A549 (cell line): ENCODE data around the gene PLCZ1. TPM values are rescaled to one million over a fixed set of nuclear protein-coding genes. Genes with fewer than 3 reads are reported as not detected.

ENCODE experiments used
- ATAC-seq, 2 experiments: fragments of 200-7000 bp in 1 of 2; fragments of >200 bp in 1 of 2; cut with Nextera tagmentation in 1 of 2; cut with Tn5 transposase in 1 of 2; 3 replicates each; pipeline versions ENCODE4 v1.8.0 to v1.9.1; 2018 to 2020; ENCODE audit warnings: mild to moderate bottlenecking in 1 of 2, moderate library complexity in 1 of 2
- CTCF ChIA-PET: fragments of 300-600 bp; sonication (Branson Sonifier 250); formaldehyde crosslinking; extraction: SDS; loops from one replicate; lab custom pipeline; 2021; ENCODE audit warnings: antibody characterized with exemption, inconsistent platforms; lab: Yijun Ruan, JAX
- POLR2A ChIA-PET: fragments of 350-600 bp; formaldehyde crosslinking; extraction: SDS; loops from one replicate; lab custom pipeline; 2021; ENCODE audit warnings: antibody characterized with exemption, inconsistent platforms; lab: Yijun Ruan, JAX
- DNase-seq, 2 experiments: peaks; one replicate each; pipeline versions ENCODE4 v3.0.0 to v3.0.0-alpha.2; 2011 to 2016; ENCODE audit warnings: low read depth in 1 of 2, low spot score in 1 of 2
- FAIRE-seq: peaks from 2 replicates; lab custom pipeline; 2011; peaks lifted over from hg19 to GRCh38; lab: Jason Lieb, UNC
- H3K27ac ChIP-seq, 2 experiments: fragments of >200 bp; sonication (Bioruptor Twin); formaldehyde crosslinking; 3 replicates each; pipeline ENCODE4 v1.5.1; 2016 to 2017
- H3K4me1 ChIP-seq: fragments of >200 bp; sonication (Bioruptor Twin); formaldehyde crosslinking; 3 replicates; pipeline ENCODE4 v1.6.1; 2016
- H3K4me2 ChIP-seq: fragments of >200 bp; sonication (Bioruptor Twin); formaldehyde crosslinking; 3 replicates; pipeline ENCODE4 v1.6.1; 2016
- H3K4me3 ChIP-seq: fragments of >200 bp; sonication (Bioruptor Twin); formaldehyde crosslinking; 3 replicates; pipeline ENCODE4 v1.5.1; 2016
- H3K9me3 ChIP-seq: fragments of >200 bp; sonication (Bioruptor Twin); formaldehyde crosslinking; 3 replicates; pipeline ENCODE4 v1.6.1; 2016
- BHLHE40 ChIP-seq: IDR thresholded peaks from 2 replicates; pipeline ENCODE4 v1.6.1; 2012; ENCODE audit warnings: low read depth, low read length, inconsistent platforms
- CBX2 ChIP-seq: fragments of 200-600 bp; sonication (generic); IDR thresholded peaks from 2 replicates; pipeline ENCODE4 v1.6.1; 2016; ENCODE audit warnings: low read depth, mild to moderate bottlenecking, borderline replicate concordance
- CBX8 ChIP-seq: fragments of 200-600 bp; sonication (generic); IDR thresholded peaks from 2 replicates; pipeline ENCODE4 v1.6.1; 2016
- CEBPB ChIP-seq, 2 experiments: fragments of >200 bp in 1 of 2; sonication (Bioruptor Twin) in 1 of 2; formaldehyde crosslinking in 1 of 2; IDR thresholded peaks; 2 replicates each; pipeline ENCODE4 v1.6.1; 2012 to 2016
- ESRRA ChIP-seq: fragments of 150-350 bp; IDR thresholded peaks from 2 replicates; pipeline ENCODE4 v1.6.1; 2014; ENCODE audit warnings: mild to moderate bottlenecking, low read length, borderline replicate concordance
- FOSB ChIP-seq: fragments of 250-450 bp; sonication (Bioruptor Pico); IDR thresholded peaks from 2 replicates; pipeline ENCODE4 v1.5.0; 2020; ENCODE audit warnings: mild to moderate bottlenecking, moderate library complexity
- FOSL2 ChIP-seq, 2 experiments: fragments of 450-650 bp in 1 of 2; fragments of >200 bp in 1 of 2; sonication (Bioruptor Twin) in 1 of 2; formaldehyde crosslinking; IDR thresholded peaks; 2 replicates each; pipeline versions ENCODE4 v1.5.0 to v1.6.1; 2016 to 2020; ENCODE audit warnings: mild to moderate bottlenecking in 1 of 2, moderate library complexity in 1 of 2
- HDAC2 ChIP-seq: fragments of 200-600 bp; sonication (generic); IDR thresholded peaks from 2 replicates; pipeline ENCODE4 v1.6.1; 2016
- HEYL ChIP-seq: fragments of 250-450 bp; sonication (Bioruptor Pico); IDR thresholded peaks from 2 replicates; pipeline ENCODE4 v1.8.0; 2021; ENCODE audit warnings: mild to moderate bottlenecking, moderate library complexity
- HOXB5 ChIP-seq: fragments of 250-450 bp; sonication (Bioruptor Pico); IDR thresholded peaks from 2 replicates; pipeline ENCODE4 v1.5.0; 2020; ENCODE audit warnings: mild to moderate bottlenecking, moderate library complexity
- JUNB ChIP-seq: fragments of >200 bp; sonication (Bioruptor Twin); formaldehyde crosslinking; IDR thresholded peaks from 2 replicates; pipeline ENCODE4 v1.6.1; 2016
- MAFK ChIP-seq: fragments of 450-650 bp; IDR thresholded peaks from 2 replicates; pipeline ENCODE4 v1.6.1; 2014; ENCODE audit not compliant: partially characterized antibody
- MYC ChIP-seq: IDR thresholded peaks from 2 replicates; pipeline ENCODE4 v1.6.1; 2012; ENCODE audit warnings: mild to moderate bottlenecking, inconsistent platforms, low read length, improper control_type of control experiment, borderline replicate concordance
- NFE2L2 ChIP-seq: fragments of 150-350 bp; conservative IDR thresholded peaks from 2 replicates; pipeline ENCODE4 v1.6.1; 2014; ENCODE audit warnings: low read length
- NPAS2 ChIP-seq: fragments of 250-450 bp; sonication (Bioruptor Pico); IDR thresholded peaks from 2 replicates; pipeline ENCODE4 v1.8.0; 2022; ENCODE audit warnings: mild to moderate bottlenecking, moderate library complexity, borderline replicate concordance
- NR3C1 ChIP-seq: fragments of >200 bp; sonication (Bioruptor Twin); formaldehyde crosslinking; IDR thresholded peaks from 3 replicates; pipeline ENCODE4 v1.6.1; 2017
- PHF8 ChIP-seq: fragments of 200-600 bp; sonication (generic); IDR thresholded peaks from 2 replicates; pipeline ENCODE4 v1.6.1; 2016; ENCODE audit warnings: low read depth, mild to moderate bottlenecking, antibody characterized with exemption, moderate library complexity, borderline replicate concordance
- POLR2AphosphoS2 ChIP-seq: conservative IDR thresholded peaks from 2 replicates; pipeline ENCODE4 v1.6.1; 2012; ENCODE audit warnings: low read length, improper control_type of control experiment, inconsistent platforms
- RARB ChIP-seq: fragments of 250-450 bp; sonication (Bioruptor Pico); IDR thresholded peaks from 2 replicates; pipeline ENCODE4 v1.8.0; 2021; ENCODE audit warnings: mild to moderate bottlenecking, moderate library complexity
- ZC3H11A ChIP-seq: fragments of 450-650 bp; IDR thresholded peaks from 2 replicates; pipeline ENCODE4 v1.6.1; 2014; ENCODE audit warnings: antibody characterized with exemption, mild to moderate bottlenecking
- WGBS: methylation state at CpG from one replicate; pipeline ENCODE4 v1.1.6; 2017; ENCODE audit errors: missing lambda C conversion rate; 5-methylcytosine and 5-hydroxymethylcytosine counted together
- polyA plus RNA-seq, 4 experiments: library from polyadenylated mRNA; depleted of rRNA in 3 of 4; stranded (reverse); fragments of >200 nt; fragmentation: RNase III in 1 of 4; extraction: RNeasy Plus Mini Kit Qiagen cat#74134 plus additional on column Dnase treatment in 1 of 4; gene quantifications; 2 replicates in 3 of 4; 3 replicates in 1 of 4; pipeline ENCODE4 v1.2.3, GENCODE V29; 2011 to 2017
- TF ChIP-seq, protein P1 (sequence below): IDR thresholded peaks from 2 replicates; pipeline ENCODE4 v1.6.1; 2012
- TF ChIP-seq, protein P2 (sequence below): fragments of 250-450 bp; sonication (Bioruptor Pico); IDR thresholded peaks from 2 replicates; pipeline ENCODE4 v1.5.0; 2020; ENCODE audit warnings: low read depth, mild to moderate bottlenecking, moderate library complexity
- TF ChIP-seq, protein P3 (sequence below): fragments of 200-600 bp; sonication (generic); IDR thresholded peaks from 2 replicates; pipeline ENCODE4 v1.6.1; 2016; ENCODE audit warnings: antibody characterized with exemption, mild to moderate bottlenecking, moderate library complexity
- TF ChIP-seq, protein P4 (sequence below): IDR thresholded peaks from 2 replicates; pipeline ENCODE4 v1.6.1; 2012; ENCODE audit warnings: low read depth, borderline replicate concordance
- TF ChIP-seq, protein P5 (sequence below): fragments of >200 bp; sonication (Bioruptor Twin); formaldehyde crosslinking; IDR thresholded peaks from 2 replicates; pipeline ENCODE4 v1.6.1; 2016
- TF ChIP-seq, protein P6 (sequence below): IDR thresholded peaks from 2 replicates; pipeline ENCODE4 v1.6.1; 2012
- TF ChIP-seq, protein P7 (sequence below): fragments of 450-650 bp; IDR thresholded peaks from 2 replicates; pipeline ENCODE4 v1.6.1; 2014; ENCODE audit warnings: antibody characterized with exemption
- TF ChIP-seq, protein P8 (sequence below): fragments of 250-450 bp; sonication (Bioruptor Pico); IDR thresholded peaks from 2 replicates; pipeline ENCODE4 v1.5.0; 2021; ENCODE audit warnings: mild to moderate bottlenecking, moderate library complexity, borderline replicate concordance

The PLCZ1 gene
- polyA plus RNA-seq, 2 of the 4 experiments (the other 2 are of a cell fraction), result not detected

DNA sequence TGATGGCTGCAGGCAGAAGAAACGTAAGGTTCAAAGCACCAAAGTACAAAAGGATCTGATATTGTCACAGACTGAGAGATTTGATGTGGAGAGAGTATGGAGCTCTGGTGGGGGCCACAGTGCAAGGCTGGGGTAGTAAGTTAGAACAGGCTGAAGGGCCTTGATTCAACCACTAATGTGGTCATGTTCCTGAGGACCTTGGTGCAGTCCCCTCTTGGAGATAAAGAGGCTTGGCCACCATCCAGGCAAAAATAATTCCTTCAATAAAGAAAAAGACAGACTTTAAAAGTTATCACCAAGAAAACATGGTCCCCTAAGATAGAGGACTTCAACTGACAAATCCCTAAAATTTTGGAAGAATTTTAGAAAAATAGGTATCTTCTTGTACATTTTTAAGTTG lies 17.5 kb upstream of the PLCZ1 start:
- TF ChIP-seq, protein P1, sequence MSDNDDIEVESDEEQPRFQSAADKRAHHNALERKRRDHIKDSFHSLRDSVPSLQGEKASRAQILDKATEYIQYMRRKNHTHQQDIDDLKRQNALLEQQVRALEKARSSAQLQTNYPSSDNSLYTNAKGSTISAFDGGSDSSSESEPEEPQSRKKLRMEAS, result no peak
- TF ChIP-seq ZC3H11A, result no peak
- no peak for TF ChIP-seq CBX2
- no peak for TF ChIP-seq CEBPB (IDR thresholded peaks at IDR 0.05)
- no peak for TF ChIP-seq POLR2AphosphoS2
- TF ChIP-seq PHF8, result no peak
- TF ChIP-seq ESRRA, result no peak
- no peak for TF ChIP-seq RARB (CRISPR knock-in tag)
- TF ChIP-seq HEYL (CRISPR knock-in tag), result no peak
- TF ChIP-seq, protein P2, sequence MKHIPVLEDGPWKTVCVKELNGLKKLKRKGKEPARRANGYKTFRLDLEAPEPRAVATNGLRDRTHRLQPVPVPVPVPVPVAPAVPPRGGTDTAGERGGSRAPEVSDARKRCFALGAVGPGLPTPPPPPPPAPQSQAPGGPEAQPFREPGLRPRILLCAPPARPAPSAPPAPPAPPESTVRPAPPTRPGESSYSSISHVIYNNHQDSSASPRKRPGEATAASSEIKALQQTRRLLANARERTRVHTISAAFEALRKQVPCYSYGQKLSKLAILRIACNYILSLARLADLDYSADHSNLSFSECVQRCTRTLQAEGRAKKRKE (CRISPR knock-in tag), result no peak
- TF ChIP-seq, protein P3, sequence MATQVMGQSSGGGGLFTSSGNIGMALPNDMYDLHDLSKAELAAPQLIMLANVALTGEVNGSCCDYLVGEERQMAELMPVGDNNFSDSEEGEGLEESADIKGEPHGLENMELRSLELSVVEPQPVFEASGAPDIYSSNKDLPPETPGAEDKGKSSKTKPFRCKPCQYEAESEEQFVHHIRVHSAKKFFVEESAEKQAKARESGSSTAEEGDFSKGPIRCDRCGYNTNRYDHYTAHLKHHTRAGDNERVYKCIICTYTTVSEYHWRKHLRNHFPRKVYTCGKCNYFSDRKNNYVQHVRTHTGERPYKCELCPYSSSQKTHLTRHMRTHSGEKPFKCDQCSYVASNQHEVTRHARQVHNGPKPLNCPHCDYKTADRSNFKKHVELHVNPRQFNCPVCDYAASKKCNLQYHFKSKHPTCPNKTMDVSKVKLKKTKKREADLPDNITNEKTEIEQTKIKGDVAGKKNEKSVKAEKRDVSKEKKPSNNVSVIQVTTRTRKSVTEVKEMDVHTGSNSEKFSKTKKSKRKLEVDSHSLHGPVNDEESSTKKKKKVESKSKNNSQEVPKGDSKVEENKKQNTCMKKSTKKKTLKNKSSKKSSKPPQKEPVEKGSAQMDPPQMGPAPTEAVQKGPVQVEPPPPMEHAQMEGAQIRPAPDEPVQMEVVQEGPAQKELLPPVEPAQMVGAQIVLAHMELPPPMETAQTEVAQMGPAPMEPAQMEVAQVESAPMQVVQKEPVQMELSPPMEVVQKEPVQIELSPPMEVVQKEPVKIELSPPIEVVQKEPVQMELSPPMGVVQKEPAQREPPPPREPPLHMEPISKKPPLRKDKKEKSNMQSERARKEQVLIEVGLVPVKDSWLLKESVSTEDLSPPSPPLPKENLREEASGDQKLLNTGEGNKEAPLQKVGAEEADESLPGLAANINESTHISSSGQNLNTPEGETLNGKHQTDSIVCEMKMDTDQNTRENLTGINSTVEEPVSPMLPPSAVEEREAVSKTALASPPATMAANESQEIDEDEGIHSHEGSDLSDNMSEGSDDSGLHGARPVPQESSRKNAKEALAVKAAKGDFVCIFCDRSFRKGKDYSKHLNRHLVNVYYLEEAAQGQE, result no peak
- no peak for TF ChIP-seq CBX8
- TF ChIP-seq FOSL2 (IDR thresholded peaks at IDR 0.05), result no peak
- no peak for TF ChIP-seq FOSL2 (CRISPR knock-in tag; IDR thresholded peaks at IDR 0.05)
- TF ChIP-seq HOXB5 (CRISPR knock-in tag), result no peak
- no peak for TF ChIP-seq BHLHE40
- TF ChIP-seq NPAS2, result no peak
- TF ChIP-seq, protein P4, sequence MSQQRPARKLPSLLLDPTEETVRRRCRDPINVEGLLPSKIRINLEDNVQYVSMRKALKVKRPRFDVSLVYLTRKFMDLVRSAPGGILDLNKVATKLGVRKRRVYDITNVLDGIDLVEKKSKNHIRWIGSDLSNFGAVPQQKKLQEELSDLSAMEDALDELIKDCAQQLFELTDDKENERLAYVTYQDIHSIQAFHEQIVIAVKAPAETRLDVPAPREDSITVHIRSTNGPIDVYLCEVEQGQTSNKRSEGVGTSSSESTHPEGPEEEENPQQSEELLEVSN, result no peak
- TF ChIP-seq HDAC2, result no peak
- TF ChIP-seq, all 56 proteins: peak for 0
- Histone ChIP-seq H3K27ac (no peak overlapping the region), H3K4me2 (no peak overlapping the region), H3K4me3 (no peak overlapping the region), H3K4me1 (no peaks in the 10 kb centered on the region), H3K9me3 (no peaks in the 10 kb centered on the region; the same call in 2 of the 3 replicates)
- ChIA-PET POLR2A (no interaction called here), CTCF (interaction anchor here (0.6 kb wide), 1 partner anchor 134 kb away, joined by 7 read pairs; no protein-coding TSS in a partner anchor)
- WGBS, result 45% methylated on average over 1 of the region's 1 CpG
- FAIRE-seq (no peak), DNase-seq (no peak), ATAC-seq (no peak)

DNA sequence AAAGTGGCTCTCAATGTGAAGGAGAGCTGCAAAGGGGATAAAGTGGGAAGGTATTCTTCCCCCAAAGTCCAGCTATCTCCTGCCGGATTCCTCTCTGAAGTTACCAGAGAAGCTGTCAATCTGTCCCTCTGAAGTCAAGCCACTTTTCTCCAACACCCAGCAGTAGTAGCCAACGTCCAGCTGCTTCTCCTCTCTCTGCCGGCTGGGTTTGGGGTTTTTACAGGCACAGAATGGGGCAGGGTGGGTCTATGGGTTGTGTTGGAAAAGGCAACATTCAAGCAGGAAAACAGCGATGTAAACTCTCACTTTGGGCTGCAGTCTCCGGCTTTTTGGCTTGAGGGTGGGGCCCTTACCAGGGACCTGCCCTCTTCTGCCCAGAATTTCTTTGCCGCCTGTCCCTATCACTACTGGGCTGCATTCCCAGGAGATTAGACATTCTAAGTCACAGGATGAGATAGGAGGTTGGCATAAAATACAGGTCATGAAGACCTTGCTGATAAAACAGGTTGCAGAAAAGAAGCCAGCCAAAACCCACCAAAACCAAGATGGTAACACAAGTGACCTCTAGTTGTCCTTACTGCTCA lies 16.4 kb upstream of the PLCZ1 start:
- Histone ChIP-seq H3K9me3 (no peaks in the 10 kb centered on the region), H3K4me2 (no peak overlapping the region), H3K4me1 (no peaks in the 10 kb centered on the region), H3K4me3 (no peak overlapping the region), H3K27ac (no peak overlapping the region)
- CTCF ChIA-PET, result no interaction called here
- no peak for DNase-seq
- no peak for FAIRE-seq
- no peak for ATAC-seq
- WGBS, result 55% methylated on average over 6 of the region's 6 CpGs
- POLR2A ChIA-PET, result no interaction called here
- TF ChIP-seq BHLHE40 (no peak), HOXB5 (CRISPR knock-in tag) (no peak), NR3C1 (no peak), CBX2 (no peak), NFE2L2 (no peak), POLR2AphosphoS2 (no peak), ZC3H11A (no peak), MYC (no peak), FOSL2 (IDR thresholded peaks at IDR 0.05) (no peak), FOSL2 (CRISPR knock-in tag; IDR thresholded peaks at IDR 0.05) (no peak), MAFK (no peak), FOSB (no peak), CBX8 (no peak), JUNB (no peak)
- TF ChIP-seq, protein P5, sequence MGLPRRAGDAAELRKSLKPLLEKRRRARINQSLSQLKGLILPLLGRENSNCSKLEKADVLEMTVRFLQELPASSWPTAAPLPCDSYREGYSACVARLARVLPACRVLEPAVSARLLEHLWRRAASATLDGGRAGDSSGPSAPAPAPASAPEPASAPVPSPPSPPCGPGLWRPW, result no peak
- TF ChIP-seq, protein P6, sequence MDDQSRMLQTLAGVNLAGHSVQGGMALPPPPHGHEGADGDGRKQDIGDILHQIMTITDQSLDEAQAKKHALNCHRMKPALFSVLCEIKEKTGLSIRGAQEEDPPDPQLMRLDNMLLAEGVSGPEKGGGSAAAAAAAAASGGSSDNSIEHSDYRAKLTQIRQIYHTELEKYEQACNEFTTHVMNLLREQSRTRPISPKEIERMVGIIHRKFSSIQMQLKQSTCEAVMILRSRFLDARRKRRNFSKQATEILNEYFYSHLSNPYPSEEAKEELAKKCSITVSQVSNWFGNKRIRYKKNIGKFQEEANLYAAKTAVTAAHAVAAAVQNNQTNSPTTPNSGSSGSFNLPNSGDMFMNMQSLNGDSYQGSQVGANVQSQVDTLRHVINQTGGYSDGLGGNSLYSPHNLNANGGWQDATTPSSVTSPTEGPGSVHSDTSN, result no peak
- TF ChIP-seq, protein P7, sequence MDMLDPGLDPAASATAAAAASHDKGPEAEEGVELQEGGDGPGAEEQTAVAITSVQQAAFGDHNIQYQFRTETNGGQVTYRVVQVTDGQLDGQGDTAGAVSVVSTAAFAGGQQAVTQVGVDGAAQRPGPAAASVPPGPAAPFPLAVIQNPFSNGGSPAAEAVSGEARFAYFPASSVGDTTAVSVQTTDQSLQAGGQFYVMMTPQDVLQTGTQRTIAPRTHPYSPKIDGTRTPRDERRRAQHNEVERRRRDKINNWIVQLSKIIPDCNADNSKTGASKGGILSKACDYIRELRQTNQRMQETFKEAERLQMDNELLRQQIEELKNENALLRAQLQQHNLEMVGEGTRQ, result no peak
- TF ChIP-seq, protein P8, sequence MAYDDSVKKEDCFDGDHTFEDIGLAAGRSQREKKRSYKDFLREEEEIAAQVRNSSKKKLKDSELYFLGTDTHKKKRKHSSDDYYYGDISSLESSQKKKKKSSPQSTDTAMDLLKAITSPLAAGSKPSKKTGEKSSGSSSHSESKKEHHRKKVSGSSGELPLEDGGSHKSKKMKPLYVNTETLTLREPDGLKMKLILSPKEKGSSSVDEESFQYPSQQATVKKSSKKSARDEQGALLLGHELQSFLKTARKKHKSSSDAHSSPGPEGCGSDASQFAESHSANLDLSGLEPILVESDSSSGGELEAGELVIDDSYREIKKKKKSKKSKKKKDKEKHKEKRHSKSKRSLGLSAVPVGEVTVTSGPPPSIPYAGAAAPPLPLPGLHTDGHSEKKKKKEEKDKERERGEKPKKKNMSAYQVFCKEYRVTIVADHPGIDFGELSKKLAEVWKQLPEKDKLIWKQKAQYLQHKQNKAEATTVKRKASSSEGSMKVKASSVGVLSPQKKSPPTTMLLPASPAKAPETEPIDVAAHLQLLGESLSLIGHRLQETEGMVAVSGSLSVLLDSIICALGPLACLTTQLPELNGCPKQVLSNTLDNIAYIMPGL (CRISPR knock-in tag), result no peak
